Stimulated activated naive CD4-positive, alpha-beta T cell (primary cell): ENCODE measurements around the gene SDK1.

Experiments
- DNase-seq, 6 experiments: peaks; one replicate each; lab custom pipeline; 2025; lab: John Stamatoyannopoulos, UW

The SDK1 gene

DNA sequence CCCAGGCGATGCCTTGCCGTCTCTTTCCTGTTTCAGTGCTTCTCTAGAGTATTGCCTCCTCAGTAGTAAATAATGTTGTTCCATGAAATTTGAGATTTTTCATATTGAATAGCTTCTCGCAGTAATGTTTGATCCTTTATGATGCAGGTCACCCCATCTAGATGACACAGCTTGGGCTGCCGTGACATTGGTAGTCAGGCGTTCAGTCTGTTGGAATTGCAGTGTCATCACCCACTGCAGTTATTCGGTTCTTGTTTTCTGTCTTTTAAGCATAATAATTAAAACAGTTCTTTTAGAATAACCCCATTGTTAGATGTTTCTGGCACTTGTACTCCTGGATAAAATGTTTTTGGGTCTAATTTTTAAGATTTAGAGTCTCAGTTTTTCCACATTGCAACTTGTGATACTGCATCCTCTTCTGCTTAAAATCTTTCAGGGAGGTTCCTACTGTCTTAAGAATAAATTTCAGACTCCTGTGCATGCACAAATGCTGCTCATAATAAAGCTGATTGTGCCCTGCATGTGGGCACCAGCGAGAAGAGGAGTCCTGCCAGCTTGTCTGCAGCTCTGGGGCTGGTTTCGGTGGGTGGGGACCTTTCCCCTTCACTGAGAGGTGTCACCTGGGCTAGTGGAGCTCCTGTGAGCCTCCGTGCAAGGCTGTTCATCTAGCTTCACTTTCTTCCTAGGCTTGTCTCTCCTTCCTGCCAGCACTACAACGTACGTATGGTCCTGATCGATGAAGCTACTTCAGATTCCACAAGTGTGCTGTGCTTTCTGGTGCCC, 44.8 kb downstream of the SDK1 start:
- DNase-seq: no peak

DNA sequence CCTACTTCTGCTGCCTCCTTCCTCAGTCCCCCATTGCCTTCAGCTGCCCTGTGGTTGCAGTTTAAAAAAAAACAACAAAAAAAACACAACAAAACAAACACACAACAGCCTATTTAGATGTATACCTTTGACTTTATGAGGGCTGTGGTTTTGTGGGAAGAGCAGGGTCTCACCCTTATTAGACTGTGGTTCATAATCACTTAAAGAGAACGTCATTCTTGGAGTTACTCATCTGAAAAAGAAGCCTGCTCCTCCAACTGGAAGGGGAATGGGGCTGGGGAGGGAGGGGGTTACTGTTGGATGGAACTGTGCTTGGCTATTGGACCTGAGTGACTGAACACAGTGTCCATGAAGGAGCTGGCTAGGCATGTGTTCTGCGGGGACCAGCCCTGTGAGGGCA, 48.1 kb downstream of the SDK1 start:
- DNase-seq: no peak

DNA sequence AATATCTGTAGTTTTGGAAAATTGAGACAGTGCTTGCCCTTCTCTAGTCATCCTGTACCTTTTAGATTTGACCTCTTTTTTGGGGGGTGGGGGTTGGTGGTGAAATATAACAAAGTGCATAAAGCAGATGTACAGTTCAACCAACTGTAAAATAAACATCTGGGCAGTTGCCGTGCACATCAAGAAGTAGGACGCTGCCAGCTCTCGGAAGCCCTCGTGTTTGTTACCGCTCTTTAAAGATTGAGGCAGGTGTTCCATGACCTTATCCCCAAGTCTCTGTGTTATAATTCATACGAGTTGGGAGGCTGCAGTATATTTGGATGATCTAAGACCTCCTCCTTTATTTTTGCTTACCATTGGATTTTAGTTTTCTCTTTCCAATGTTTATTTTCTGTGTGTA, 55.1 kb downstream of the SDK1 start:
- DNase-seq: no peak

DNA sequence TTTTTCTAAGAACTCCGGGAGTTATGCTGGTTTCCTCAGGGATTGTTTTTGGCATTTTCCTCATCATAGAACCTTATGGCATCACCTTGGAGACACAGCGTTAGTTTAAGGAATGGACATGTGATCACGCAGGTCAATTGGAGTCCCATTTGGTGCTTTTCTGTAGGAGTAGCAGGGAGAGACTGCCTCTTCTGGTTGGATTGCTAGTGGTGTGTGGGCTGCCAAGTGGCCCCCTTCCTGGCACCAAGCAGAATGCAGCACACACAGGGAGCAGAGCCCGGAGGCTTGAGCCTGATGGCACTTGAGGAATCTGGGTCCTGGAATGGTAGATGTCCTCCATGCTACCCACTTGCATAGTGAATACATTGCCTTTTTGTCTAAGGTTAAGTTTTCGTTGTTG, 57.9 kb downstream of the SDK1 start:
- DNase-seq: no peak

DNA sequence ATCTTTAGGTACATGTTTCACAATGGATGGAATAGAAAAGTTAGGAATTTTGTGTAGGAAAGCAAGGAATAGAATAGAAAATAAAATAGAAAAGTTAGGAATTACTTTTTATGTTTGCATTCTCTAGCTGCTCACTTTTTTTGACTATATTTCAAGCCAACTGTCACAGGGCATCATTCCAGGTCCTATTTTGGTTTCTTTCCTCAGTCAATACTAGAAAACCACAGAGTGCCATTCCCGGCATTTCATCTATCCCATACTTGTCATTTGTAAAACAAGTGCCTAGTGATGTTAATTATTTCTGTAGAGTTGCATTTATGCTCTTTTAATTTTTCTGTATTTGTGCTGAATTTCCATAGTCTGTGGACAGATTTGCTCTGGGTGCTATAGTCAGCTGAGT, 66.2 kb downstream of the SDK1 start:
- no peak for DNase-seq

DNA sequence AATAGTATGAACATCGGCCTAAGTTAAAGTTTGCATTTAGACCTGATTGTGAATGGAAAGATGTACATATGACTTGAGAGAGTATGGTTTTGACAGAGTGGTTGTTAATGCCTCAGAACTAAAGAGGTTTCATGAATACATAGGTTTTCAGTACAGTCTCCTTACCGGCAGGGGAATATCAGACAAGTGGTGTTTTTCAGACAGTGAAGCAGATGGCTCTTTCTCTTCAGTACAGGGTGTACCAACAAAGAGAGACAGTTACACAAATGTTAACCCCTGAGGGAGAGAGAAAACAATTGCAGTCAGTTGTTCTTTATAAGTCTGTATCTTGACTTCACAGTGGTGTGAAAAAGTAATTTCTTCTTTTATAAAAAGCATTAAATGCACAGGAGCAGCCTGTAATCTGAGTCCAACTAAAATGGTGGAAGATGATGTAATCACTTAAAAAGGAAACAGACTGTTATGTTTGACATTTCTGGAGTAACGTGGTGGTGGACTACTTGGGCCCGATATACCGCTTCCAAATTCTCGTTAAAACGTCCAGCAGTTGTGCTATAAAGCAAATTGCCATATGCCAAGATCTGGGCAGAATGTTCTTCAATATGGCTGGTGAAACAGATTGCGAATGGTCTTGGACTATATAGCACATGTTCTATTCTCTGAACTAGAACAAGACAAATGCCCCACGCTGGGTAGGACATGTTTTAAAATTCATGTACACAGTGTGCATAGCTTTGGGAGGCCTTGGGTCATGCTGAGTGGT, 69.2 kb downstream of the SDK1 start:
- no peak for DNase-seq

DNA sequence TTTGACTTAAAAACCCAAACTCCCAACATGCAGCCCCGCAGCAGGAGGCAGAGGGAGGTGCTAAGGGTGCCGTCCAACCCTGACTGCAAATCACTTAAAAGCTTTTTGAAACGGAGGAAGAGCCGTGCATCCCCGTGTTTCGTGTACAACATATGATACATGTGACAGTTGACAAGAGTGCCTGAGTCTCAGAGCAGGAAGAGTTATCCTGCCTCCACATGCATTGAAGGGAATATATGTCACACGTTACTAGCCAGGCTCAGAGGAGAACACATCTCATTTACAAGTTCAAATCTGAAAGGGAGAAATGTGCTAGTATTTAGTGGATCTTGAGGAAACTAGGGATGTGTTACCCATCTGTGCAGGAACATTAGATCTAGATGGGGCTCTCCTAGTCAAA, 69.9 kb downstream of the SDK1 start:
- no peak for DNase-seq

DNA sequence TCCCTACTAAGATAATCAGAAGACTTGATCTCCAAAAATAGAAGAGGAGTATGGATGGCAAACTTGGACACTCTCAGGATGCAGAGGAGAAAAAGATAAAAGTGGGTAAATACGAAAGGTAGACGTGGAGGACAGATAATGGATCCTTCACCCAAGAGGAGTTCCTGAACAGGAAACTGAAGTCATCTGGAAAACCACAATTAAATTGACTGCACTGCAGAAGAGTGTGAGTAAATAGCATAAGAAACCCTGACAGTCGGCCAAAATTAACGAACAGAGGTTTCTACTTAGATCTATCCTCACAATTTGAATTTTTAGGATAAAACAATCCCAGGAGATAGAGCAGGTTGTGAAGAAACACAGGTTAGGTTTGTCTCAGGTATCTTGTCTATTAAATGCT, 70.5 kb downstream of the SDK1 start:
- no peak for DNase-seq

DNA sequence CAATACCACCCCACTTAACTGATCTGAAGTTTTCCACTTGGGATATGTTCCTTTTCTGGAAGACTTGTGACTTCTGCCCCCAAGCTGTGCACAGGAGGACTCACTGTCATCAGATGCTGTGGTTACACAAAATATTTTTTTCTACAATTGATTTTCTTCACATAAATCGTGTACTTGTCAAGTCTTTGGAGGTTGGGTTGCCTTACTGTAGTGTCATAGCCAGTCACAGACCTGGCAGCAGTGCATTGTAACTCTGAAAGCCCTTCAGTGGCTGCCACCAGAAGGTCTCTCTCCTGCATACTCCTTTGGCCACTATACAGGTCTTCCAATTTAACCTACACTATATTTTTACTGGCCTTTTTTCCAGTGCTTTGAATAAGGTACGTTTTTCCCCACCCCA, 73.2 kb downstream of the SDK1 start:
- no peak for DNase-seq

DNA sequence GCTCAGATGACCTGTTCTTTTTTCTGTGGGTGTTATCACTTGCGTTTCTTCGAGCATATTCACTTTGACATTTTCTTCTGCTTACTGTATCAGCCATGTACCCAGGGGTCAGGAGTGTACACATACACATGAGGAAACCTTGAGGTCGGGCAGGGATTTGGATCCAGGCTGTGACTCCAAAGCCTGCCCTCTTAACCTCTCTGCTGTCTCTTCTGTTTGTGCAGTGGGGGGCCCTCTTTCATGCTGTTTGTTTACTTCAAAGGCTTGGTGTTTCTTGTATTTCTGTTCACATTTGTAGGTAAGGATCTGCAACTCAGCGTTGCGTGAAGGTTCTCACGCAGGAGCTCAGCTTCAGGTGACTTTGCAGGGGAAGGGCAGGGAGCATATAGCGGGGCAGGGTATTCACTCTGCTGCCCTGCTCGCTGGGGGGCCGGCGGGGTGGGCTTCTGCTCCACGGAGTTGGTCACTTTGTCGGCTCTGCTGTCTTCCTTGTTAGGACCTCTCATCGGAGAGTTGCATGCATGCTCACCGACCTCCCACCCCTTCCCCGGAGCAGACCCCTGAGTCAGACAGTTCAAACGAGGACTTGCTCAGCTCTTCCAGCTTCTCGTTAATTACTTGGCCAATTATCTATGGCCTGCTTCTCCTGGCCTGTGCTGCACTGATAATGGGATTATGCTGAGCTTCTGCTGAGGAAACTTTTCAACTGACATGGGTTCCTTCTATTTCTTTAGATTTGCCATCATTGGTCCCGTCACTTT, 77.5 kb downstream of the SDK1 start:
- DNase-seq: no peak

DNA sequence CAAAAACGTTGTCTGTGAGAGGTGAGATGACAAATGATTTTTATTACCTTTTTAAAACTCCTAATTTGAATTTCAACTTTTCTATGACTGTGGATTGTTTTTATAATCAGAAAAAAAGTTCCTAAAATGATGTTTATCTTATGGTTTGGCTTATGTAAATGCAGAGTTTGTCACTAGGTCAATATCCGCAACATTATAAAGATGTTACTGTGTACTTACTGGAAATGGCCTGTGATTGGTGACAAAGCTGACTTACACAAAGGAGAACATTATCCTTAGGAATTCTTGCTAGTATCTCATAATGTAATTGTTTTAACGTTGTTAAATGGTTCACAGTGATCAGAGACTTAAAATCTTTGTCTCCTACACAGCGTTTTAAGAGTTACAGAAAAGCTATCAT, 79.0 kb downstream of the SDK1 start:
- no peak for DNase-seq

DNA sequence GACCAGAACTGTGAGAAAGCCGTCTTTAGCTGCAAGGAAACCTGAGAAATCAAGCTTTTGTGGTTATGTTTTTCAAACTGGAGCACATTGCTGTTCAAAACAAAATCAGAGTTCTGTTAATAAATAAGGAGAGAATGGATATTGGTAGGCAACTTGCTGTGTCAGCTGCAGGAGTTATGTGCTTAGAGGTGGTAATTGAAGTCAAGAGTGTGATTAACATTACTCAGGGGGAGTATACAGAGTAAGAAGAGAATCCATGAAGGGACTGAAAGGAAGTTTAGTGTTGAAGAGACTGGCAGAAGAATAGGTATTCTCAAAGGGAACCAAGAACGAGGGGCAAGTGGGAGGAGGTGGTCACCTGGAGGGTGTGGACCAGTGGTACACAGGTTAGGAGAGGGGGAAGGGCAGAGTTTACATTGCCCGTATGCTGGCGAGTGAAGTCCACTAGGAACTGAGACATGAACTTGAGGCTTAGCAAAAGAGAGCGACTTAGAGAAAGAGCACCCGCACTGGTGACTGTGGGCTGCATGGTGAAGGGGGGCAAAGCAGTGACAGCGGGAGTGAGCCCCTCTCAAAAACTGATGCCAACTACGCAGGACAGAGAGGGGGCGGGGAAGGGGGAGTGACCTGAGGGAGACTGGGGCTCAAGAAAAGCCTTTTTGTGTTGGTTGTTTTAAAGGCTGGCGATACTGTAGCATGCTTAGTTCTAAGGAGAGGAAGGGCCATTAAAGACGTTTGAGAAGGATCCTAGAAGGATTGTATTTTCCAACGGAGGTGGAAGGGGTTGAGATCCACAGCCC, 80.0 kb downstream of the SDK1 start:
- no peak for DNase-seq

DNA sequence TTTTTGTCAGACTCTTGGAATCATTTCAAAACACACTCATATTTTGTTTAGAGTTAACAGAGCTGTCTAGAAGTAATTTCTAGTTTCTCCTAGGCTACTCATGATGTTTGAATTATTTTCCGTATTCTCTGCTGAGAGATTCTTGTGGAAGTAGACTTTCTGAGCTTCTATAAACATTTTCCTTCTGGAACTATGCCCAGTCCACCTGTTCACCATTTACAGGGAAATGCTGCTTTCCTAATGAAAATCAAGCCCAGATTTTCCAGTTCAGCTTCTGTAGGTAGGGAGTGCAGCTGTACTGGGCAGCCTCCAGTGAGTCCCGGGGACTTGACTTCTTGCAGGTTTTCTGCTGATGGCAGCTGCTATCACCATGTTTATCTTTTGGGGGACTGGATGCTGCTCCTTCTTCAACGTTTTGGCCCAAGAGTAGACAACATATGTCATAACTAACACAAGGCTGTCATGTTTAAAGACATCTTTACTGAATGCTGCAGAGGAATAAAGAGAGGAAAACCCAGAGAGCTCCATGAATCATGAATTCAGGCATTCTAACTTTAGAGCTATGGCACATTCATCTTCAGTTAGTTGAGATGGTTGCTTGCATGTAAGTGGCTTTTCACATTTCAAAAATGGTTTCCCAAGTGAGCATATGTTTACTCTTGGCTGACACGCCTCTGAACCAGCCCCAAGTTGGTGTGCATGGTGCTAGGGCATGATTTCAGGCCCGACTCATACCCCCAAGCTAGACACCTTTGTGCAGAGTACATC, 85.6 kb downstream of the SDK1 start:
- DNase-seq: no peak

DNA sequence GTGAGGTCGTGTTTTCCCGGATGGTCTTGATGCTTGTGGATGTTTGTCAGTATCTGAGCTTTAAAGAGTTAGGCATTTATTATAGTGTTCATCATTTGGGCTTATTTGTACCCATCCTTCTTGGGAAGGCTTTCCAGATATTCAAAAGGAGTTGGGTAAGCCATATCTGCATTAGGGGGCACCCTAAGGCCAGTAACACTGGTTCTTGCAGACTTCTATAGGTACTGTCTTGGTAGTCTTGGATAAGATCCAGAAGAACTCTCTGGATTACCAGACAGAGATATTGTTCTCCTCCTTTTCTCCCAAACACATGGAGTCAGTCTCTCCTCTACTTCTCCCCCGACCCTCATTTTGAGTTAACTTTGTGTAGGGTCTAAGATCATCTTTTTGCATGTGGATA, 92.8 kb downstream of the SDK1 start:
- no peak for DNase-seq

DNA sequence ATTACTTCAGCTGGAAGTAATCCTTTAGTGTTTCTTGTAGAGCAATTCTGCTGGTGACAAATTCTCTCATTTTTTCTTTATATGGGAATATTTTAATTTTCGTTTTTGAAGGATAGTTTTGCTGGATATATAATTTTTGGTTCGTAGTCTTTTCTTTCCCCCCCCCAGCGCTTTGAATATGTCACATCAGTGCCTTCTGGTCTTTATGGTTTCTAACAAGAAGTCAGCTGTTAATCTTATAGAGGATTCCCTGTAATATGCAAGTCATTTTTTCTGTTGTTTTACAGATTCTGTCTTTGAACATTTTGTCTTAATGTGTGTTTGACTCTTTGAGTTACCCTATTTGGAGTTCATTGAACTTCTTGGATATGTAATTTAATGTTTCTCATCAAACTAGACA, 96.3 kb downstream of the SDK1 start:
- no peak for DNase-seq

DNA sequence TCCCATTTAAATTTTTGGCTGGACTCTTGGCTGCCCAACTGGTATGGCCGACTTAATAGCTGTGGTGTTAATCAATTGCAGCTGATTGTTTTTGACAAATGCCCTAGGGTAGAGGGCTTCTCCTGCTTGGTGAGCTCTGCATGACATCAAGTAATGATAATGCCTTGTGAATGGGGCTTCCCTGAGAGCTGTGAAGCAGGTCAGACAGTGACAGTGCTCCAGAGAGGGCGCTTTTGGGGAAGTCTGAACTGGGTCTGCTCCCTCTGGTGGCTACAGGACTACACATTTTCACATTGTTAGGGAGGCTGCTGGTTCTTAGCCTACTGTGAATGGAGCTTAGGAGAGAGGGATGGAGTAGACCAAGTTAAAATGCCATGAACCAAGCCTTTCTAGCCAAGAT, 98.8 kb downstream of the SDK1 start:
- DNase-seq: no peak

DNA sequence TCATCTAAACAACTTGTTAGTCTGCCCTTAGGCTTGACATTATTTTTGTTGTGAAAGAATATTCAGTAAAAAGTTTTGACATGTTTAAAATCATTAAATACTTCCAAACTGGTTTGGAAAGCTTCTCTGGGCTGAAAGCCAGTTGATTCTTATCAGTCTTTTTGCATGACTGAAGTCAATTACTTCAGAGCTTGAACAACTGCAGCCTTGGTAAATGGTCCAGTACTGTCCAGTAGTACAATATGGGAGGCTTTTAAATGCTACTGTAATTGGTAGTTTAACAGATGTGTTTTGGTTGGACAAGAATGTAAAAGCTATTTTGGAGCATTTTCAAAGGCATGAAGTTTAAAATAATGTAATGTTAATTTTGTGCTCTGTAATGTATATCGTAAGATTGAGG, 103.4 kb downstream of the SDK1 start:
- DNase-seq: no peak

DNA sequence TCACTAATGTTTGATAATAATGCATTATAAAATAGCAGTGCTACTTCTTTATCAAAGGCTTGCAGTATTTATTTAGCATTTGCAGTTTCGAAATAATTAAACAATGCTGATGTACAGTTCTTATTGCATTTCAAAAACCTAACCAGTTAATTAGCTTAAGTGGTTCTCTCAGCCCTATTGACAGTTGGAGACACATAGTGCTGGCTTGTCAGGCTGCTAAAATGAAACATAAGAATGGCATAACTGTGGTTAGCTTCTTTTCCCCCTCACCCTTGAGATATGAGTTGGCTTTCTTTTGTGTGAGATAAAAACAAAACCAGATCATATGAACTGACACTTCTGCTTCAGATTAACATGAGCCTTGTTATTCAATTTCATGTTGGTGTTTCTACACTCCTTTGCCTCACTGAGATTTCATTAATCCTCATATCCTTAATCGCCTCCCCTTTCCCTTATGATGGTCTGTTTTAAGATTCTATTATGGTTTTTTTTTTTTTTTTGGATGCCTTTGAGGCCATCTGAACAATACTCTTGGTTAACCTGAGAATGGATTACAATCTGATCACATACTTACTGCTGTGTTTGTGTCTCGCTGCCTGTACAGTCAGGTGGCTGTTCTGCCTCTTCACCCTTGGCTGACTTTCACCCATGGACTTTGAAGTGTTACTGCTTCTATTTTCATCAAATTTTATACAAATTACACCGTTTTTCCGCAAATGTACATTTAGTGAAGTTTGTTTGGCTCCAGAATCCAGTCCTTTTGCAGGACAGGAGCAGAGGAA, 108.0 kb downstream of the SDK1 start:
- no peak for DNase-seq

DNA sequence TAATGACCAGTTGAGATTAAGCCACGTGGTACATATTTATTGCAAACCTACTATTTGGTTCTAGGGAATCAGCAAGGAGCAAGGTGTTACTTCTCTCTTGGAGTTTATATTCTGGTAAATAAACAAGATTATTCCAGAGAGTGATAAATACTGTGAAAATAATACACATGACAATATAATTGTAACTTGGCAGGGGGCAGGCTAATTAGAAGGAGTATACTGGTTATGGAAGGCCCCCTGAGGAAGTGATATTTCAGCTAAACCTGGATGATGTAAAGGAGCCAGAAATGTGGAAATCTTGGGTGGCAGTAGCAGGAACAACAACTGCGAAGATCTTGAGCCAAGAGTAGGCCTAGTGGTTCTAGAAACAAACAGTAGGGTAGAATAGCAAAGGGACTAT, 111.8 kb downstream of the SDK1 start:
- DNase-seq: no peak

DNA sequence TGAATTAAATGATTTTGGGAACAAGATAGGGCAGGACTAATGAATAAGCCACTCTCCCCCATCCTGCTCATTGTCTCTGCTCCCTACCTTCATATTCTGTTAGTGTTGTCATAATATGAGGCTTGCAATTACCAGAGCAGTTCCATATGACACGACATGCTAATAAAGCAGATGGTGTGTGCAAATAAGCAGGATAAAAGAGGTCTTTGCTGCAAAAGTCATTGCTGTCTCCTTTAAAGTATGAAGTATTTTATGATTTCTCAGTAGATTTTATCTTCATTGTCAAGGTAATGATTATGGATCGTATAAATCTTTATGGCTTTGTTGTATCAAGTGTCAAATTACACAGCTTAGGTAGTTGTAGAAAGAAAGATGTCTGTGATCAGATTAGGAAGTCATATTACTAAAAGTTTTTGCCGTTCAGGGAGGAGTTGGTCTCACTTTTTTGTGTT, 114.8 kb downstream of the SDK1 start:
- DNase-seq: no peak

DNA sequence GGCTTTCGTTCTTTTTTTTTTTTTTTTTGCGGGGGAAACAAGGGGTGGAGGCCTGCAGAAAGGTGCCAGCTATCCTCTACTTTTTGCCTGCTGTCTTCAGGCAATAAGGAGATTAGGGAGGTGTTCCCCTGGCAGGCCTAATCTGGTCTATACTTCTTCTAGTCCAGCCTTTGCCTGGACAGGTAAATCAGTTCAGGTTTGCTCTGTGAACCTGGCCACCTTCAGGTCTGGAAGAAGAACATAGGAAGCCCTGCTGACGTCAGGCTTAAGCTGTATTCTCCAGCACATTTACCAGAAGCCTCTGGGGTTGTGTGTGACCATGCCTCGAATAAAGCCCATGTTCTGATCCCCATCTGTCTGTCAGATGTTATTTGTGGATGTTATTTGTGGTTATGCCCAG, 115.4 kb downstream of the SDK1 start:
- DNase-seq: no peak
